Hepatic stellate cell (primary cell): Measurements from ENCODE around the gene KREMEN2.

Experiments
- DNase-seq: peaks from one replicate; pipeline ENCODE4 v3.0.0; 2011; ENCODE audit warnings: low spot score

The KREMEN2 gene

DNA sequence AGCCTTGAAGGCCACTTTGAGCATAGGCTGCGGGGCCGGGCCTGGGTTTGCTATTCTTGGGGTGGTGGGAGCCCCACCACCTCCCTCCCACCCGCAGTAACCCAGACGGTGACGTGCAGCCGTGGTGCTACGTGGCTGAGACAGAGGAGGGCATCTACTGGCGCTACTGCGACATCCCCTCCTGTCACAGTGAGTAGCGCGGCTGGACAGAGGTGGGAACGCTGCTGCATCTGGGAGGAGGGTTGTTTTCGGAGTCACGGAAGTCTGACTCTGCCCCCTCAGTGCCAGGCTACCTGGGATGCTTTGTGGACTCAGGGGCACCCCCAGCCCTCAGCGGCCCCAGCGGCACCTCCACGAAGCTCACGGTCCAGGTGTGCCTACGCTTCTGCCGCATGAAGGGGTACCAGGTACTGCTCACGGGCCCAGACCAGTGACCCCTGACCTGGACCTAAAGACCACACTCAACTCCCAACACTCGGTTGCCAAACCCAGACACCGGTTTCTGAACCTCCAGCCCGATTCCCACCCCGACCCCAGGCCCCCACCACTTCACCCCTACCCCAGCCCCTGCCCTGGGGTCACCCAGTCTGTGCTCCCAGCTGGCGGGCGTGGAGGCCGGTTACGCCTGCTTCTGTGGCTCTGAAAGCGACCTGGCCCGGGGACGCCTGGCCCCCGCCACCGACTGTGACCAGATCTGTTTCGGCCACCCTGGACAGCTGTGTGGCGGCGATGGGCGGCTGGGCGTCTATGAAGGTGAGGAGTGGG, 2.1 kb downstream of the KREMEN2 start:
- DNase-seq = no peak

- no peak for DNase-seq
These were observed 2.7 kb downstream of the KREMEN2 start for GRCh38 chr16:2966808-2967191.

- DNase-seq = no peak
These were observed 3.1 kb downstream of the KREMEN2 start for GRCh38 chr16:2967211-2967631.

DNA sequence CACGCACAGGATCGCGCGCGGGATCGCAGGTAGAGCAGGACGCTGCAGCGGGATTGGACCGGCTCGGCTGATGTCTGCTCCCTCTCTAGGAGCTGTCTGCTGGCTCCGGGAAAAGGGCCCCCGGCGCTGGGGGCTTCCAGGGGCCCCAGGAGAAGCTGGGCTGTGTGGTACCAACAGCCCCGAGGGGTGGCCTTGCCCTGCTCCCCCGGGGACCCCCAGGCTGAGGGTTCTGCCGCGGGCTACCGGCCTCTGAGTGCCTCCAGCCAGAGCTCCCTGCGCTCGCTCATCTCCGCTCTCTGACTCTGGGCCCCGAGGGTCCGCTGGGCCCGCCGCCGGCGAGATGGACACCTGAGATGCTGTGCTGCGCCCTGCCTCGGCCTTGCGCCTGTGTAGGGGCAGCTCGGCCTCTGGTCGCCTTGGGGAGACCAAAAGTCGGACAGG, 3.7 kb downstream of the KREMEN2 start:
- no peak for DNase-seq

DNA sequence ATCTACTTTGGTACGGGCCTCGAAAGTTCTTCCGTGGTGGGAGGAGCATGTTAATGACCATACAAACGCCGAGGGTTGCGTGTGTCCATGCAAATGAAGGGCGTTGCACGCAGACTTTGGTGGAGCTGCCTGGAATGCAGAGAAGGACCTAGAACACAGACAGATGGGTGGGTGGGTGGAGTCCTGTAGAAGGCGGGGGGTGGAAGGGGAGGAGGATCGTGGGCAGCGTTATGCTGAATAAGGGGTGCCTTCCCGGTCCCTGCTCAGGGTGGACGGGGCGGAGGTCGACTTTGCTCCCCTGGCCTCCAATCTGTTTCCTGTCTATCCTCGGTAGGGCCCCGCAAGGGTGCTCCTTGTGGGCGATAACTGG, 4.3 kb downstream of the KREMEN2 start:
- no peak for DNase-seq

GRCh38 chr16:2968738-2969544, 4.9 kb downstream of the KREMEN2 start, which contains the start of gene PAQR4:
PAQR4 (plus strand) TSS chr16:2969348; CDS start chr16:2969675, 327 bp downstream.
- DNase-seq = peak; percentile 96

DNA sequence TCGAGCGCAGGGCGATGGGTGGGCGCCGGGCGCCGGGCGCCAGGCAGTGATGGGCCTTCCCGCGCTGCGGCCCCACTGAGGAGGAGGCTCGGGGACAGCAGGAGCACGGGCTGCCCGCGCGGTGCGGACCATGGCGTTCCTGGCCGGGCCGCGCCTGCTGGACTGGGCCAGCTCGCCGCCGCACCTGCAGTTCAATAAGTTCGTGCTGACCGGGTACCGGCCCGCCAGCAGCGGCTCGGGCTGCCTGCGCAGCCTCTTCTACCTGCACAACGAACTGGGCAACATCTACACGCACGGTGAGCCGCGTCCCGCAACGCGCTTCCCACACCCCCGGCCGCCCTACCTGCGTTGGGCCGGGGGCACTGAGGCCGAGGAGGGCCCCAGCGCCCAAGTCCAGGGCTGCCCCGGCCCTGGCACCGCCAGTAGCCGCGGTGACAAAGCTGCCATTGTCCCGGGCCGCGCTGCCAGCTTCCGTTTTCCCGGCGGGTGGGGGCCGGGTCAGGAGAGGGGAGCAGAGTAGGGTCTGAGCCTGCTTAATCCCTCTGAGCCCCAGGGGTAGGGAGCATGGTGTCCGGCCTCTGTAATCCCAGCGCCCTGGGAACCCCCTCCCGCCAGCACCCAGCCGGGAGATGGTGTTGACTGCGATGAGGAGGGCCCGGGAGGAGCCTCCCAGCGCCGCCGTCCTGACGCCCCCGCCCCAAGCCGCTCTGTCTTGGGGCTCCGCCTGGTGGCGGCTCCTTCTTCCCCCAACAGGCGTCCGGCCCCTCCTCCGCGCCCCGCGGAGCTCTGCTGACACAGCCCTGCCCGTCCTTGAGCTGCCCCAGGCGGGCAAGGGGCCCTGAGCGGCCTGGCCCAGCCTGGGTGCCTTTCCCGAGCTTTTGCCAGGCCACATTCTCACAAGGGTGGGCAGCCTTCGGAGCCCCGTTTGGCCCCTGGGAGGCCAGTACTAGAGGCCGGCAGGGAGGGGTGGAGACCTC, 5.8 kb downstream of the KREMEN2 start:
- peak; percentile 64 for DNase-seq

DNA sequence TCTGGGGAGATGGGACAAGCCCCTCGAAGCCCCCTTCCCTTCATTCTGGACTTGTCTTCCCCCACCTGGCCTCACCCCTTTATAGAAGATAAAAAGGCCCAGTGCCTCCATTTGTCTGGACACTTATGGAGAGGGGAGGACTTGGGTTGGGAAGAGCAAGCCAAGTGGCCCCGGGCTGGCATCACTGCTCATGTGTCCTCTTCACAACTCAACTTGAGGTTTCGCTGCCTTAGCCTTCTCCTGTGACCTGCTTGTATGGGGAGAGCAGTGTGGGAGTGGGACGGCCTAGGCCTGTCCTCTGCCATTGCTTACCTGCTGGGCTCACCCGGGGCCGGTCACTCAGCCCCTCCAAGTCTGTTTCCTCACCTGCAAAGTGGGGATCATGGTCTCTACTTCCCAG, 6.5 kb downstream of the KREMEN2 start:
- no peak for DNase-seq

DNA sequence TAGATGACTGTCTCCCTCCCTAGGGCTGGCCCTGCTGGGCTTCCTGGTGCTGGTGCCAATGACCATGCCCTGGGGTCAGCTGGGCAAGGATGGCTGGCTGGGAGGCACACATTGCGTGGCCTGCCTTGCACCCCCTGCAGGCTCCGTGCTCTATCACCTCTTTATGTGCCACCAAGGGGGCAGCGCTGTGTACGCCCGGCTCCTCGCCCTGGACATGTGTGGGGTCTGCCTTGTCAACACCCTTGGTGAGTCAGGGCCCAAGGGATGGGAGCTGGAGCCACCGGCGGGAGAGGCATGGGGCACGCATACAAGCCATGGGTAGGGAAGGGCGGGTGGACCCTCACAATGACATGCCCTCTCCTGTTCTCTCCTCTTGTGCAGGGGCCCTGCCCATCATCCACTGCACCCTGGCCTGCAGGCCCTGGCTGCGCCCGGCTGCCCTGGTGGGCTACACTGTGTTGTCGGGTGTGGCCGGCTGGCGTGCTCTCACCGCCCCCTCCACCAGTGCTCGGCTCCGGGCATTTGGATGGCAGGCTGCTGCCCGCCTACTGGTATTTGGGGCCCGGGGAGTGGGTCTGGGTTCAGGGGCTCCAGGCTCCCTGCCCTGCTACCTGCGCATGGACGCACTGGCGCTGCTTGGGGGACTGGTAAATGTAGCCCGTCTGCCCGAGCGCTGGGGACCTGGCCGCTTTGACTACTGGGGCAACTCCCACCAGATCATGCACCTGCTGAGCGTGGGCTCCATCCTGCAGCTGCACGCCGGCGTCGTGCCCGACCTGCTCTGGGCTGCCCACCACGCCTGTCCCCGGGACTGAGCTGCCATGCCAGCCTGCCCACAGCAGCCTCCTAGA, 7.3 kb downstream of the KREMEN2 start:
- DNase-seq = no peak

GRCh38 chr16:2971985-2972784, 8.1 kb downstream of the KREMEN2 start:
- DNase-seq = no peak

GRCh38 chr16:2973093-2973492, 9.0 kb downstream of the KREMEN2 start:
- DNase-seq = no peak

DNA sequence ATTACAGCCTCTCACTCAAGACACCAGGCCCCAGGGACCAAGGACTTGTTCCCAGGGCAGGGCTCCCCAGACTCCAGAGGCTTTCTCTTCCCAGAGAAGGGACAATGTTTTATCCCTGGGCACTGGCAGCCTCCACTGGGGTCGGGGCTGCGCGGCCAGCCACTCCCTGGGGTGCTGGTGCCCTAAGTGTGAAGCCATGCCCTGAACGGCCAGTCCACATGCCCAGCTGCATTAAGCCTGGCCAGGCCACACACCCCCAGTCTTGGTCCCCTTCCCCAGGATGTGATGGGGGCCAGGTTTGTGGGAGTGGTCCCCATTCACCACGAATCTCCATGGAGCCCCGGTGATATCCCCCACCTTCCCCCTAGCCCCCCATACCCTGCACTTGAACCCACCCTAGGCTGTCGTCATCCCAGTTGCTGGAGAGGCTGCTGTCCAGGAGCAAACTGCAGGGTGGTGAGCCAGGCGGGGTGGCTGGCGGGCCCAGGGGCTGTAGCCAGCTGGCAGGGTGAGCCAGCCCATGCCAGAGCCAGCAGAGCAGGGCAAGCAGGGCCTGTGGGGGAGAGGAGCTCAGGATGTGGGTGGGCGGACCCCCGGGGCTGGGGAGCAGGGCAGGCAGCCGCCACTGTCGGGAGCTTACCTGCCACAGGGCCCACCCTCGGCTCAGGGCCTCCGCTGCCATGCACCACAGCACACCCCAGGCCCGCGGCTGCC, 9.7 kb downstream of the KREMEN2 start:
- no peak for DNase-seq

GRCh38 chr16:2974319-2975056, 10.4 kb downstream of the KREMEN2 start:
- no peak for DNase-seq

DNA sequence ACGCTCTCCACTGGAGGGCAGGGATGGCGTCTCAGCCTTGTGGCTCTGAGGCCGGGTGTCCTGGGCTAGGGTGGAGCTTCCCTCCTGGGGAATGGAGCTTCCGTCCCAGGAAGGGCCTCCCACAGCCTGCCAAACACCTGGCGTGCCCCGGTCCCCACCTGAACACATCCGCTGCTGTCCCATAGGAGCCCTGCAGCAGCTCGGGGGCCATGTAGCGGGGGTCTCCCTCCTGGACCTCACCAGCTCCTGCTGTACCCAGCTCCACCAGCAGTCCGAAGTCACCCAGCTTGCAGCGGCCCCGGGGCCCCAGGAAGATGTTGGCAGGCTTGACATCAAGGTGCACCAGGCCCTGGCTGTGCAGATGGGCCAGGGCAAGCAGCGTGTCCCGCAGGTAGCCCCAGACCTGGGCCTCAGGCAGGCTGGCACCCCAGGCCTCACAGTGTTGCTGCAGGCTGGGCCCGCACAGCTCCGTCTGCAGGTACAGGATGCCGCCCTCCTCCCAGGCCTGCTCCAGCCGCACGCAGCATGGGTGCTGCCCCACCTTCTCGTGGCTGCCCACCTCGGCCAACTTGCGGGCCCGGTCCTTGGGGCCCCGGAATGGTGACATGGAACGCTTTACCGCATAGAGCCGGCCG, 11.2 kb downstream of the KREMEN2 start:
- DNase-seq = no peak

- DNase-seq = no peak
These were observed 12.1 kb downstream of the KREMEN2 start for GRCh38 chr16:2976201-2976600.

GRCh38 chr16:2976673-2977072, 12.6 kb downstream of the KREMEN2 start:
- DNase-seq = no peak

- no peak for DNase-seq
These were observed 13.4 kb downstream of the KREMEN2 start for GRCh38 chr16:2977440-2977839.

DNA sequence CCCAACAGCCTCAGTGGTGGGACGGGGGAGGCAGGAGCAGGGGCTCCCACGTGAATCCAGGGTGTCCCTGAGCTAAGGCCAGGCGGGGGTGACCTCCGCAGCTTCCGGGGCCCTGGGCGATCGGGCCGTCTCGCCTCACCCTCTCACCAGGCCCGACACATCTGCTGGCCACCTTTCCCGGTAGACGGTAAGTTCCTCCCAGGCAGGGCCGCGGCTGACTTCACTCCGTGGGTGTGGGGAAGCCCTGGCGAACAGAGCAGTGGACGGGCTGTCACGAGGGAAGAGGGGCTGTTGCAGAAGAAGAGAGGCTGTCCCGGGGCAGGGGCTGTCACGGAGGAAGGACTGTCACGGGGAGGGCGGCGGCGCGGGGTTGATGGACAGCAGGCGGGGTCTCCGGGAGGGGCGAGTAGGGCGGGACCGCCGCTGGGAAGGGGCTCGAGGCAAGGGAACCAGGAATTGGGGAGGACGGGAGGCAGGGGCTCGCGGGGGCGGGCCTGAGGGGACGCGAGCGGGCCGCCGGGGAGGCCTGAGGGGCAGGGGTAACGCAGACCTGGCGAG, 15.7 kb downstream of the KREMEN2 start:
- DNase-seq = no peak
